HT1080 (cell line): Measurements from ENCODE around the gene TPPP2. TPM values are rescaled to one million over a fixed set of nuclear protein-coding genes. Genes with fewer than 3 reads are reported as not detected.

ENCODE experiments used
- DNase-seq: peaks from one replicate; pipeline ENCODE4 v3.0.0-alpha.2; 2015; ENCODE audit warnings: low read depth
- total RNA-seq: library from RNA; depleted of rRNA; stranded (reverse); fragments of >200 nt; shearing (Covaris generic); gene quantifications from 2 replicates; pipeline ENCODE4 v1.2.3, GENCODE V29; 2014

Gene TPPP2
- total RNA-seq, 1 experiment from 2014 or later, result not detected

DNA sequence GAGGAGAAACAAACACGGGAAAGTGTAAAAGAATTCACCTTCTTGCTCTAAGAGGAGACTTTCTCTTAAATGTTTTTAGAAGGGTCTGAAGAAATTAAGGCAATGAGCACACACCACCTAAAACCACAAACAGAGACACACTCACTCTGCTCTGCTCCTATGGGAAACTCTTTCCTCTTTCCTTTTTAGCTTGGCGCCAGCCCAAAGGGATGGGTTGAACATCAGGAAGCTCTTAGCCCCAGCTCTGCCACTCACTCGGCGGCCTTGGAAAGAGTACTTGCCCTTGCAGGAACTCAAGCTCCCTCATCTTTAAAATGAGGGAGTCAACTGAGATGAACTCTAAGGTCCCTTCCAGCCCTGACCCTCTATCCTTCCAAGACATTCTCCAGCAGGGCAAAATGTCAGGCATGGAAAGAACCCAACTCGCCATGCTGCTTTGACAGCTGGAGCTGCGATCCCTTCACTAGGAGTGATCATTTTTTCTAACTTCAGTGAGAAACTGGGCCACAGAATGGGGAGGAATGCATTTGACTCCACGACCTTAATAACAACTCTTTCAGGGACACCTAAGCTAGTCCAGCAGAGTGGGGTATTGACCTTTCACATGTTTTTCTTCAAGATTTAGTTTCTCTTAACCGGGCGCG lies 26.6 kb downstream of the TPPP2 start:
- DNase-seq, result peak; percentile 57

GRCh38 chr14:21057803-21058675 lies 28.0 kb downstream of the TPPP2 start, which contains the start of gene RNASE8:
Gene RNASE8, plus strand, starts transcription at chr14:21057822. Its CDS starts 71 bp downstream, at chr14:21057893.
- DNase-seq, result peak; percentile 66

DNA sequence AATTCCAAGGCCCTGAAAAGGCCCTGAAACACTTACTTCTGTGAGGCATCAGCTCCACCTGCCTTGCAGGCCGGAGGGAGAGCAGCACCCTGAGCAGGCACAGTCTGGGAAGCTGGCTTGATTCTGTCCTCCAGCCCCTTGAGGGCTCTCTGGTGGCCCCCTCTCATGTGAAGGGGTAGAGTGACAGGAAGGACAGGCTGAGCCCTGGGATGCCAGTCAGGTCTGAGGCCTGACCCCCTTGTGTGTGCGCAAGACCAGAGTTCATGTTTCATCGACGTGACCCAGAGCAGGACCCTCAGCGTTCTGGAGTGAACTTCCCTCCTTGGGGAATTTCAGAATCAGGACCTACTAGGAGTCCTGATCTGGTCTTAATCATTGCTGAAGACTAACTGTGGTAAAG lies 28.9 kb downstream of the TPPP2 start:
- DNase-seq, result no peak

GRCh38 chr14:21059842-21060613 lies 30.0 kb downstream of the TPPP2 start:
- peak; percentile 64 for DNase-seq

GRCh38 chr14:21060614-21061346 lies 30.8 kb downstream of the TPPP2 start:
- no peak for DNase-seq

DNA sequence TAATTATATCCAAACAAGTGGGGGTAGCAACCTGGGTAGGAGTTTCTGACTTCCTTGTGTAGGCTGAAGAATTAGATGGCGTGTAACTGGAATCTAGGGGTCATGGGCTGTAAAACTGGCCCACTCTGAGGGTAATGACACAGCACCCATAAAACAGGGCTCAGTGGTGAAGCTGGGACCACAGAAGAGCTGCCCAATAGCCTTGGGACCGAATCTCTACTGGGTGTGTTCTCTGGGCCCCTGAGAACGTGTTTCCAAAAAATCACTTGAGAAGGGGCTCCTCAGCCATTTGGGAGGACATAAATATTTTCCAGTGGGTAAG lies 31.3 kb downstream of the TPPP2 start:
- DNase-seq, result no peak

GRCh38 chr14:21063479-21063878 lies 33.5 kb downstream of the TPPP2 start:
- DNase-seq, result peak; percentile 79

DNA sequence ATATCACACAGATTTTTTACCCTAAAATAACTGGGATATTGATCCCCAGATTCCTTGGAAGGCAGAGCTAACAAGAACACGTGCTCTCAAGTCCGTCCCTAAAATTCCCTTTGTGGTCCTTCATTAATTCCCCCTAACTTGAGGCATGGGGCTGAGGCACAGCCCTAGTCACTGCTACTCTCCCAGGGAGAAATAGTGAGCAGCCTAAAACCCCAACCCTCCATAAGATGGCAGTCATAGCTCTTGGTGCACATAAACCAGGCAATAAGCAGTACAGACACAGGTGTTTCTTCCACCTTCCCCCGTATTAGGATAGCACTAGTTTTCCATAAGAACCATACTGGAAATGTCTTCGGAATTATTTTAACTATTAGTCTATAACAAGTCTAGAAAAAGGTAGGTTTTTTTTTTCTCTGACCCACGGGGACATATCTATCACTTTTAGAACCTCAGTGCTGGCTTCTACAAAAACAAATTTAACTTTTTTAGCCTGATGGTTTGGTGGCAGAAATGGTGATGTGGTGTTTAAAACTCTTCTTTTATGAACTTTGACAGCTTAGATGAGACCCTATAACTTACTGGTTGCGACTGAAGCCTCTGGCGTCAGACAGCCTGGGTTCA lies 37.0 kb downstream of the TPPP2 start:
- no peak for DNase-seq

GRCh38 chr14:21068521-21069387 lies 38.7 kb downstream of the TPPP2 start:
- no peak for DNase-seq

DNA sequence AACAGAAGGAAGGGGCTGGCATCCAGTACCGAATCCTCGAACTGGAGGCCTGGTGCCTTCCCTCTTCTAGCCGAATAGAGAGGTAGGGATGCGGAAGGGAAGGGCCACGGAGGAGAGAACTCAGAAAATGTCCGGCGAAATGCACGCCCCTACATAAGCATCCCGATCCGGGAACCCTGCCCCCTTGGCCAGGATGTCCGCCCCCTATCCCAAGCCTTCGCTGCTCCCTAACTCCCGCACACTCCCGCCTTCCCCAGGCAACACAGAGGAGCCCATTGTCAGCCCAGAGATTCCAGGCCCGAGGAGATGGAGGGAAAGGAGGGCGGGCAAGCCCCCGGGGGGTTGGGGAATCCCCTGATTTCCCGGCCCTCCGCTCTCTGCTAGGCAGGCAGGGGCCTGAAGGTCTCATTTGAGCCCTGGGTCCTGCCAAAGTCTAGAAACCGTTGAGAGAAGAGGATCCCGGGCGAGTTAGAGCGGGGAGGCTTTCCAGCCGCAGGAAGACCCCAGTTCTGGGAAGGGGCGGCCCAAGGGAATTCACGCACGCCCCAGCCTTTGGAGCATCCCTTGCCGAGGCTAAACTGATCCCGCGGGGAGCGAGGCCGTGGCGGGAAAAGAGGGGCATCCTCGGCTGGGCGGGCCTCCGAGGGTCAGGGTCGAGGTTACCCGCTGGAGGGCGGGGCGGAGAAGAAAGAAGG lies 39.5 kb downstream of the TPPP2 start:
- DNase-seq, result no peak

DNA sequence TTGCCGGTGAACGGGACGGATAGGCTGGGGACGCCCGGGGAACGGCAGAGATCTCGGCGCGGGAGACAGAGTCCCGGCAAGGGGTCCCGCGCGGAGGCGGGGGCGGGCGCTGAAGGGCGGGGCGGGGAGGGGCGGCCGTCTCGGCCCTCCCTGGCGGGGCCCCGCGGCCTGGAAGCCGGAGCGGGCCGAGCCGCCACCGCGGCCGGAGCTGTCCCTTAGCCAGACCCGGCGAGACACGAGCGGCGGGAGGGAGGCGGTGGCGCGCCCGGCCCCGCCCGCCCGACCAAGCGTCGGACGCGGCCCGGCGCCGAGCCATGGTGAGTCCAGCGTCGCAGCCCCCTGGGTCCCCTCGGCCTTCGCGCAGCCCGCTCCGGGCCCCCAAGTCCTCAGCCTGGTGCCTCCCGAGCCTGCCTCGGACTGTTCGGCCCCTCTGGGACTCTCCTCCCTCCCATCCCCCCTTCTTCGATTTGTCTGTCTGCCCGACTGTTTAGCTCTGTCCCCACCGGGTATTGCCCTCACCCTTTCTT lies 40.1 kb downstream of the TPPP2 start, which contains the start of gene ARHGEF40:
Gene ARHGEF40, plus strand, starts transcription at position 222 of the 527 bp plus-strand sequence. Its CDS starts 93 bp downstream, at position 315.
- DNase-seq, result no peak

DNA sequence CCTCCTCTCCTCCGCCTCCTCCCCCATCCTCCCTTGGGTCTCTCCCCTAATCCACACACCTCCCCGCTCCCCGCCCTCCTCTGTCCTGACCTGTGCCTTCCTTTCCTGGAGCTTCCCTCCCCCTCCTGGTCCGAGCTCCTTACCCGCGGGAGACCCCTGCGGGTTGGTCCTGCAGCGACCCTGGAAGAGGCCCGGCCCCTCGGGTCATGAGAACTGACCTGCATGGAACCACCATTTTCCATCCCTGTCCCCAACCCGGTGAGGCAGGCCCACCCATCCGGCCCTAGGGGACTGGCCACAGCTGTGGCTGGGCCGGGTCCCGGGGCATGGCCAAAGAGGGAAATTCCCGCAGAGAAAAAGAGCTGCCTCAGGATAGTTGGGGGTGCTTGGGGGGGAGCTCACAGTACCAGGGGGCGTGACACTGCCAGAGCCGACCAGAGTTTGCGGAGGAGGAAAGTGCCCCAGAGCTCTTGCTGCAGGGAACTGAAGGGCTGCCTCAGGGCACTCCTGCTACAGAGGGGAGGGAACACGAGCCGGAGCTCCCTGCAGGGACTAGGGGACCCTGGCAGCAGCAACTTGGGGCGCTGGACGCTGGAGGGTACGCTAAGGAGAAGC lies 40.7 kb downstream of the TPPP2 start:
- peak; percentile 43 for DNase-seq

DNA sequence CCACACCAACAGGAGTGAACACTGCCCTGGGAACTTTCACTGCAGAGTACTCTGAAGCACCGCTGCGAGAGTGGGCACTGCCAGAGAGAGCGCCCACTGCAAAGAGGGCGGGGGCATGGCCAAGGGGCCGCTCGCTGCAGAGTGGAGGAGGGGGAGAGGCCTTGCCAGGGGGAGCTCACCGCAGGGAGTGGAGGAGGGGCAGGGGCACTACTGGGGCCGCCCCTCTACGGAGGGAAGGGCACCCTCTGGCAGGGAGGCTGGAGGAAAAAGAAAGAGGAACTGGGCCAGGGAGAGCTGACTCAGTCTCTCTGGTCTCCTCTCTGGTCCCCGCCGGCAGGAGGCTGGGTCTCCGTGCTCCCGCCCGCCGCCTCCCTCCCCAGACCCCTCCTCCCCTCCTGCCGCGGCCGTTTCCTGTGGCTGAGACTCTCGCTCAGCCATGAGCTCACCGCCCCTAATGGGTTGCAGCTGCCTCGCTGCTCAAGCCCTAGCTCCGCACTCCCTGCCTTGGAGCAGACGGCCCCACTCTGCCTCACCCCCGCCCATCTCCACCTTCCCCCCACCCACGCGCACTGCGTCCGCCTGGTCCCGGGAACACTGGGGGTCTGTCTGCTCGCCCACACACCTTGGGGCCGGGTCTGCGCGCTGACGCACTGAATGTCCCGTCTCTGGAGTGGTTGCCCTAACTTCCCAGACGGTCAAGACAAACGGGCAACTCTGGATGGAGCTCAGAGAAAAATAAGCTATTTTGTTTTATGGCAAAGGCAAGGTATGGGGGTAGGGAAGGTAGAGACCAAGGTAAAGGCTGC lies 41.4 kb downstream of the TPPP2 start:
- peak; percentile 83 for DNase-seq

- peak; percentile 40 for DNase-seq
Measured at GRCh38 chr14:21072031-21072473, 42.0 kb downstream of the TPPP2 start.

DNA sequence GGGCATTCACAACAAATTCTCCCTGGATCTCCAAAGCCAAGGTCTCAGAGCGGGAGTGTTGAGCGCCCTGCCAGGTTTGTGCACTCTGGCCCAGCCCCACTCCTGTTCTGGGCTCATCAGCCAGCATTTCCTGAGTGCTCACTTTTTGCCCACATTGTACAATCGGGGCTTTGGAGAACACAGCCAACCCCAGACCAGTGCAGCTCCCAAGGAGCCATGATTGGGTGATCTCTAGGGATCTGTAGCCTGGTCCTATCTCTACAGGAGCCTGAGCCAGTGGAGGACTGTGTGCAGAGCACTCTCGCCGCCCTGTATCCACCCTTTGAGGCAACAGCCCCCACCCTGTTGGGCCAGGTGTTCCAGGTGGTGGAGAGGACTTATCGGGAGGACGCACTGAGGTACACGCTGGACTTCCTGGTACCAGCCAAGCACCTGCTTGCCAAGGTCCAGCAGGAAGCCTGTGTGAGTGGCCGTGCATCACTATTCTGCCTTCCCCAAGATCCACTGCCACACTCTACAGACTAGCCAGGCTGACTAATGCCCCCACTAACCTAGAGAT lies 42.8 kb downstream of the TPPP2 start:
- DNase-seq, result no peak

- DNase-seq, result no peak
Measured at GRCh38 chr14:21073921-21074320, 43.9 kb downstream of the TPPP2 start.
